Loucy (cell line): ENCODE results near the gene AKAP13.

ENCODE experiments used
- H2AFZ ChIP-seq: fragments of 200-600 bp; sonication (generic); 2 replicates; pipeline ENCODE4 v1.6.0; 2016; ENCODE audit warnings: antibody characterized with exemption, mild to moderate bottlenecking, low read length, moderate library complexity
- H3F3A ChIP-seq: fragments of 200-600 bp; 2 replicates; pipeline ENCODE4 v1.6.0; 2016; ENCODE audit warnings: antibody characterized with exemption, low read depth, mild to moderate bottlenecking
- H3K27me3 ChIP-seq: fragments of 200-600 bp; sonication (generic); 2 replicates; pipeline ENCODE4 v1.6.1; 2014; ENCODE audit warnings: low read length, mild to moderate bottlenecking; ENCODE audit not compliant: insufficient read depth, poor library complexity, severe bottlenecking
- H3K36me3 ChIP-seq: fragments of 200-600 bp; sonication (generic); 2 replicates; pipeline ENCODE4 v1.6.1; 2016; ENCODE audit warnings: low read length; ENCODE audit not compliant: insufficient read depth
- H3K4me1 ChIP-seq: fragments of 200-600 bp; sonication (generic); 2 replicates; pipeline ENCODE4 v1.5.1; 2014; ENCODE audit warnings: low read length, mild to moderate bottlenecking; ENCODE audit not compliant: insufficient read depth, poor library complexity, severe bottlenecking
- H3K4me2 ChIP-seq: fragments of 200-600 bp; sonication (generic); 2 replicates; pipeline ENCODE4 v1.6.0; 2014; ENCODE audit warnings: antibody characterized with exemption, low read length, low read depth, mild to moderate bottlenecking; ENCODE audit not compliant: poor library complexity, severe bottlenecking
- H3K4me3 ChIP-seq: fragments of 200-600 bp; sonication (generic); 2 replicates; pipeline ENCODE4 v1.5.1; 2014; ENCODE audit warnings: low read length, mild to moderate bottlenecking, mixed read lengths; ENCODE audit not compliant: poor library complexity, severe bottlenecking
- H3K79me2 ChIP-seq: fragments of 200-600 bp; sonication (generic); 2 replicates; pipeline ENCODE4 v1.6.1; 2014; ENCODE audit warnings: low read length; ENCODE audit not compliant: insufficient read depth
- H3K9ac ChIP-seq: fragments of 200-600 bp; sonication (generic); 2 replicates; pipeline ENCODE4 v1.6.0; 2014; ENCODE audit warnings: mild to moderate bottlenecking, low read depth, low read length, moderate library complexity; ENCODE audit not compliant: poor library complexity, severe bottlenecking
- H3K9me2 ChIP-seq: fragments of 200-600 bp; sonication (generic); replicated peaks from 2 replicates; pipeline ENCODE4 v1.6.1; 2016; ENCODE audit warnings: low read depth, low read length, mixed read lengths
- H3K9me3 ChIP-seq: fragments of 200-600 bp; sonication (generic); 2 replicates; pipeline ENCODE4 v1.6.1; 2014; ENCODE audit warnings: mild to moderate bottlenecking, antibody characterized with exemption, low read length, low read depth; ENCODE audit not compliant: insufficient read depth
- H4K20me1 ChIP-seq: fragments of 200-600 bp; sonication (generic); 2 replicates; pipeline ENCODE4 v1.6.0; 2014; ENCODE audit warnings: antibody characterized with exemption, low read length, mild to moderate bottlenecking; ENCODE audit not compliant: insufficient read depth, poor library complexity, severe bottlenecking
- EZH2phosphoT487 ChIP-seq: fragments of 200-600 bp; IDR thresholded peaks from 2 replicates; pipeline ENCODE4 v1.6.1; 2018; ENCODE audit warnings: antibody characterized with exemption, mild to moderate bottlenecking, moderate library complexity, borderline replicate concordance
- TF ChIP-seq, protein P1 (sequence below): fragments of 200-600 bp; sonication (generic); conservative IDR thresholded peaks from 2 replicates; pipeline ENCODE4 v1.5.1; 2014; ENCODE audit warnings: mild to moderate bottlenecking, antibody characterized with exemption, low read length

Gene AKAP13

GRCh38 chr15:85616549-85617110, 236.2 kb downstream of the AKAP13 start:
- no peaks in the 10 kb centered on the region for H3K9me2 ChIP-seq
- H3K36me3 ChIP-seq = no peaks in the 10 kb centered on the region
- H3F3A ChIP-seq = peaks cover 3% of the 10 kb centered on the region; the same call in 1 of the 2 replicates
- TF ChIP-seq EZH2phosphoT487 = no peak
- TF ChIP-seq, protein P1, sequence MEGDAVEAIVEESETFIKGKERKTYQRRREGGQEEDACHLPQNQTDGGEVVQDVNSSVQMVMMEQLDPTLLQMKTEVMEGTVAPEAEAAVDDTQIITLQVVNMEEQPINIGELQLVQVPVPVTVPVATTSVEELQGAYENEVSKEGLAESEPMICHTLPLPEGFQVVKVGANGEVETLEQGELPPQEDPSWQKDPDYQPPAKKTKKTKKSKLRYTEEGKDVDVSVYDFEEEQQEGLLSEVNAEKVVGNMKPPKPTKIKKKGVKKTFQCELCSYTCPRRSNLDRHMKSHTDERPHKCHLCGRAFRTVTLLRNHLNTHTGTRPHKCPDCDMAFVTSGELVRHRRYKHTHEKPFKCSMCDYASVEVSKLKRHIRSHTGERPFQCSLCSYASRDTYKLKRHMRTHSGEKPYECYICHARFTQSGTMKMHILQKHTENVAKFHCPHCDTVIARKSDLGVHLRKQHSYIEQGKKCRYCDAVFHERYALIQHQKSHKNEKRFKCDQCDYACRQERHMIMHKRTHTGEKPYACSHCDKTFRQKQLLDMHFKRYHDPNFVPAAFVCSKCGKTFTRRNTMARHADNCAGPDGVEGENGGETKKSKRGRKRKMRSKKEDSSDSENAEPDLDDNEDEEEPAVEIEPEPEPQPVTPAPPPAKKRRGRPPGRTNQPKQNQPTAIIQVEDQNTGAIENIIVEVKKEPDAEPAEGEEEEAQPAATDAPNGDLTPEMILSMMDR = no peak
- peak overlapping the region; percentile 37 for H3K9ac ChIP-seq
- H2AFZ ChIP-seq = no peak overlapping the region
- no peaks in the 10 kb centered on the region for H4K20me1 ChIP-seq
- H3K4me2 ChIP-seq = no peak overlapping the region
- H3K4me3 ChIP-seq = no peak overlapping the region
- H3K9me3 ChIP-seq = no peaks in the 10 kb centered on the region
- H3K79me2 ChIP-seq = peaks cover 59% of the 10 kb centered on the region
- H3K27me3 ChIP-seq = no peaks in the 10 kb centered on the region
- H3K4me1 ChIP-seq = peaks cover 48% of the 10 kb centered on the region

GRCh38 chr15:85618228-85618505, 237.8 kb downstream of the AKAP13 start:
- Histone ChIP-seq H3K4me2 (peak overlapping the region; percentile 93), H3K4me1 (peaks cover 63% of the 10 kb centered on the region), H3F3A (peaks cover 3% of the 10 kb centered on the region; the same call in 1 of the 2 replicates), H2AFZ (no peak overlapping the region), H3K9me3 (no peaks in the 10 kb centered on the region), H3K9me2 (no peaks in the 10 kb centered on the region), H3K27me3 (no peaks in the 10 kb centered on the region), H4K20me1 (no peaks in the 10 kb centered on the region), H3K79me2 (peaks cover 74% of the 10 kb centered on the region), H3K4me3 (no peak overlapping the region), H3K36me3 (no peaks in the 10 kb centered on the region), H3K9ac (peak overlapping the region; percentile 63)
- TF ChIP-seq EZH2phosphoT487 = no peak
- TF ChIP-seq, protein P1 = no peak

- Histone ChIP-seq H3K9me3 (no peaks in the 10 kb centered on the region), H3K4me2 (peak overlapping the region; percentile 93), H3K27me3 (no peaks in the 10 kb centered on the region), H3K36me3 (no peaks in the 10 kb centered on the region), H3K4me3 (peak overlapping the region; percentile 69), H3K9ac (peak overlapping the region; percentile 63), H3F3A (peaks cover 3% of the 10 kb centered on the region; the same call in 1 of the 2 replicates), H4K20me1 (no peaks in the 10 kb centered on the region), H2AFZ (no peak overlapping the region), H3K79me2 (peaks cover 83% of the 10 kb centered on the region), H3K9me2 (no peaks in the 10 kb centered on the region), H3K4me1 (peaks cover 72% of the 10 kb centered on the region)
- TF ChIP-seq, protein P1 = no peak
- no peak for TF ChIP-seq EZH2phosphoT487
Observed at GRCh38 chr15:85618956-85619491, 238.6 kb downstream of the AKAP13 start.
